ENCODE data around the gene PCBD2. TPM values are rescaled to one million over a fixed set of nuclear protein-coding genes. Genes with fewer than 3 reads are reported as not detected.

Gene PCBD2
- polyA plus RNA-seq, 2 of the 4 experiments (the other 2 are of a cell fraction) = 9.5 to 13.6 TPM

DNA sequence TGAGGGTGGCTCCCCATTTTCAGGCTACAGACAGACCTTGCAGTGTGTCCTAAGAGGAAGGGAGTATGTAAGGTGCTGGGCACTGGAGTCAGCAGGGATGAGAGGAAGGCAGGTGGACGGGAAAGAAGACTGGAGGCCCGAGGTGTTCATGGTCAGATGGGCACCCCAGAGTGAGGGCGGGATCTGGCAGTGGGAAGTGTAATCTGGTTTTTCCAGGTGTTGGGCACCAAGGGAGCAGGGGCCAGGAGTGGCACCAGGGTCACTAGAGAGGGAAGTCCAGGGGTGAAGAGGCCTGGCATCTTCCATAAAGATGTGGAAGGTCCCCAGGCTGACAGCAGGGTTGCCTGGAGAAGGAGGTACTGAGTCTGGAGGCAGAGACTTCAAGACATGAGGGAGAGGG, 99.4 kb downstream of the PCBD2 start:
- ChIA-PET CTCF (no interaction called here), POLR2A (no interaction called here)
- Histone ChIP-seq H3K4me3 (no peak overlapping the region), H3K27ac (no peak overlapping the region), H3K9me3 (no peaks in the 10 kb centered on the region), H3K4me1 (no peaks in the 10 kb centered on the region), H3K4me2 (no peak overlapping the region)
- DNase-seq (ENCODE audit: low read depth in 1 of 2, low spot score in 1 of 2) = no peak
- no peak for ATAC-seq
- TF ChIP-seq, protein P1, sequence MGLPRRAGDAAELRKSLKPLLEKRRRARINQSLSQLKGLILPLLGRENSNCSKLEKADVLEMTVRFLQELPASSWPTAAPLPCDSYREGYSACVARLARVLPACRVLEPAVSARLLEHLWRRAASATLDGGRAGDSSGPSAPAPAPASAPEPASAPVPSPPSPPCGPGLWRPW (IDR thresholded peaks at IDR 0.05) = no peak
- TF ChIP-seq ZC3H11A (IDR thresholded peaks at IDR 0.05) (no peak), FOSB (CRISPR knock-in tag; IDR thresholded peaks at IDR 0.05) (no peak), MYC (IDR thresholded peaks at IDR 0.05; ENCODE audit: borderline replicate concordance, low read length) (no peak), FOSL2 (IDR thresholded peaks at IDR 0.05) (no peak), FOSL2 (CRISPR knock-in tag; IDR thresholded peaks at IDR 0.05) (no peak), KDM5A (IDR thresholded peaks at IDR 0.05) (no peak), PHF8 (IDR thresholded peaks at IDR 0.05; ENCODE audit: borderline replicate concordance, low read depth) (no peak), CBX8 (IDR thresholded peaks at IDR 0.05) (no peak)
- TF ChIP-seq, protein P2, sequence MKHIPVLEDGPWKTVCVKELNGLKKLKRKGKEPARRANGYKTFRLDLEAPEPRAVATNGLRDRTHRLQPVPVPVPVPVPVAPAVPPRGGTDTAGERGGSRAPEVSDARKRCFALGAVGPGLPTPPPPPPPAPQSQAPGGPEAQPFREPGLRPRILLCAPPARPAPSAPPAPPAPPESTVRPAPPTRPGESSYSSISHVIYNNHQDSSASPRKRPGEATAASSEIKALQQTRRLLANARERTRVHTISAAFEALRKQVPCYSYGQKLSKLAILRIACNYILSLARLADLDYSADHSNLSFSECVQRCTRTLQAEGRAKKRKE (CRISPR knock-in tag; IDR thresholded peaks at IDR 0.05; ENCODE audit: low read depth) = no peak
- FAIRE-seq = no peak
- 65% methylated on average over 3 of the region's 3 CpGs for WGBS (ENCODE audit: missing lambda C conversion rate)

DNA sequence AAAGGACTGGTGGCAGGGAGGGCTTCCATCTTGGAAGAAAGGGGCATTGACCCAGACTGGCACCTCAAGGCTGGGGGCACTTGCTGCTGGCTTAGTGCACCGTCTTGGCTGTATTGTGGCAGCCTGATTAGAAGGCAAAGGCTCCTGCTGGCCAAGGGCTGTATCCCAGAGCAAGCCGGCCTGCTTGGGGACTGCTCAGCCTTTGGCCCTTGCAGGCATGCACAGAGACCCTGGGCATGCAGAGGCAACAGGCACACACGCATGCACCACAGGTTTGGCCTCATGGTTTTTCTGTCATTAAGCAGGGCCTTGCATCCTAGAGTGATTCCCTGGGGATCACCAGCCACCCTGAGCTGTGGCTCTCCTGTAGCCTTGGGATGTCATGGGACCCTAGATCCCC, 100.1 kb downstream of the PCBD2 start:
- H3K27ac ChIP-seq = no peak overlapping the region
- H3K4me3 ChIP-seq = no peak overlapping the region
- TF ChIP-seq, protein P3, sequence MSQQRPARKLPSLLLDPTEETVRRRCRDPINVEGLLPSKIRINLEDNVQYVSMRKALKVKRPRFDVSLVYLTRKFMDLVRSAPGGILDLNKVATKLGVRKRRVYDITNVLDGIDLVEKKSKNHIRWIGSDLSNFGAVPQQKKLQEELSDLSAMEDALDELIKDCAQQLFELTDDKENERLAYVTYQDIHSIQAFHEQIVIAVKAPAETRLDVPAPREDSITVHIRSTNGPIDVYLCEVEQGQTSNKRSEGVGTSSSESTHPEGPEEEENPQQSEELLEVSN (IDR thresholded peaks at IDR 0.05; ENCODE audit: borderline replicate concordance, low read depth) = no peak
- no peak for TF ChIP-seq HDAC2 (IDR thresholded peaks at IDR 0.05)
- TF ChIP-seq, protein P4, sequence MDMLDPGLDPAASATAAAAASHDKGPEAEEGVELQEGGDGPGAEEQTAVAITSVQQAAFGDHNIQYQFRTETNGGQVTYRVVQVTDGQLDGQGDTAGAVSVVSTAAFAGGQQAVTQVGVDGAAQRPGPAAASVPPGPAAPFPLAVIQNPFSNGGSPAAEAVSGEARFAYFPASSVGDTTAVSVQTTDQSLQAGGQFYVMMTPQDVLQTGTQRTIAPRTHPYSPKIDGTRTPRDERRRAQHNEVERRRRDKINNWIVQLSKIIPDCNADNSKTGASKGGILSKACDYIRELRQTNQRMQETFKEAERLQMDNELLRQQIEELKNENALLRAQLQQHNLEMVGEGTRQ (IDR thresholded peaks at IDR 0.05) = no peak
- TF ChIP-seq ESRRA (IDR thresholded peaks at IDR 0.05; ENCODE audit: borderline replicate concordance, low read length) = no peak
- TF ChIP-seq SMC3 (IDR thresholded peaks at IDR 0.05) = no peak
- TF ChIP-seq FOXS1 (CRISPR knock-in tag; IDR thresholded peaks at IDR 0.05) = no peak
- no peak for TF ChIP-seq ZNF302 (CRISPR knock-in tag; IDR thresholded peaks at IDR 0.05)
- no peak for TF ChIP-seq BHLHE40 (IDR thresholded peaks at IDR 0.05; ENCODE audit: low read depth, low read length)
- TF ChIP-seq EP300 (IDR thresholded peaks at IDR 0.05) = no peak
- TF ChIP-seq MYC (IDR thresholded peaks at IDR 0.05; ENCODE audit: borderline replicate concordance, low read length) = no peak
- no peak for TF ChIP-seq KDM5A (IDR thresholded peaks at IDR 0.05)
- TF ChIP-seq RFX5 (IDR thresholded peaks at IDR 0.05) = no peak
- H3K4me2 ChIP-seq = no peak overlapping the region
- POLR2A ChIA-PET = no interaction called here
- ATAC-seq = no peak
- 59% methylated on average over 3 of the region's 3 CpGs for WGBS (ENCODE audit: missing lambda C conversion rate)
- CTCF ChIA-PET = interaction anchor here (1.0 kb wide), 1 partner anchor 187 kb away, joined by 3 read pairs; no protein-coding TSS in a partner anchor
- no peak for FAIRE-seq
- DNase-seq (ENCODE audit: low read depth in 1 of 2, low spot score in 1 of 2) = no peak
- H3K9me3 ChIP-seq = no peaks in the 10 kb centered on the region
- H3K4me1 ChIP-seq = no peaks in the 10 kb centered on the region

DNA sequence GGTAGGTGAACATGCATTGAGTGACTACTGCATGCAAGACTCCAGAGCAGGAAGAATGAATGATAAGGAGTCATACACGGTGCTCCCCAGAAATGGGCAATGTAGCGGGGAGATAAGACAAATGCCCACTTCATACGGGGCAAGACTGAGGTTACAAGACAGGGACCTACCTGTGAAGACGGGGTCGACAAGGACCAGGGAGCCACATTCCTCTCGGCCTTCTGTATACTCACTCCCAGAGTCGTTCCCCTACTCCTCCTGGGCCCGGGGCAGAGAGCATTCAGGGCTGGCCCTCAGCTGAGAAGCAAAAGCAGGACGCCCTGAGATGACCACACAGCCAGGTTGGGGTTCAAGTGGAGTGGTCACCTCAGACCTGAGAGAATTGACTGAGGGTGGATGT, 102.4 kb downstream of the PCBD2 start:
- no peak overlapping the region for H3K27ac ChIP-seq
- DNase-seq (ENCODE audit: low read depth in 1 of 2, low spot score in 1 of 2) = no peak
- no peak overlapping the region for H3K4me2 ChIP-seq
- no peaks in the 10 kb centered on the region for H3K9me3 ChIP-seq
- POLR2A ChIA-PET = no interaction called here
- no peak overlapping the region for H3K4me3 ChIP-seq
- 82% methylated on average over 9 of the region's 9 CpGs for WGBS (ENCODE audit: missing lambda C conversion rate)
- no peaks in the 10 kb centered on the region for H3K4me1 ChIP-seq
- FAIRE-seq = no peak
- no peak for ATAC-seq
- CTCF ChIA-PET = interaction anchor here (1.1 to 1.2 kb wide), 2 partner anchors 11 to 18 kb away, joined by 3 to 4 read pairs; no protein-coding TSS in a partner anchor
- TF ChIP-seq CBX2 (IDR thresholded peaks at IDR 0.05; ENCODE audit: borderline replicate concordance, low read depth) = no peak
- no peak for TF ChIP-seq MAZ (IDR thresholded peaks at IDR 0.05; ENCODE audit: borderline replicate concordance, low read depth, low read length)
- no peak for TF ChIP-seq NPAS2 (CRISPR knock-in tag; IDR thresholded peaks at IDR 0.05; ENCODE audit: borderline replicate concordance)
- TF ChIP-seq, protein P4 (IDR thresholded peaks at IDR 0.05) = no peak
- TF ChIP-seq, protein P5, sequence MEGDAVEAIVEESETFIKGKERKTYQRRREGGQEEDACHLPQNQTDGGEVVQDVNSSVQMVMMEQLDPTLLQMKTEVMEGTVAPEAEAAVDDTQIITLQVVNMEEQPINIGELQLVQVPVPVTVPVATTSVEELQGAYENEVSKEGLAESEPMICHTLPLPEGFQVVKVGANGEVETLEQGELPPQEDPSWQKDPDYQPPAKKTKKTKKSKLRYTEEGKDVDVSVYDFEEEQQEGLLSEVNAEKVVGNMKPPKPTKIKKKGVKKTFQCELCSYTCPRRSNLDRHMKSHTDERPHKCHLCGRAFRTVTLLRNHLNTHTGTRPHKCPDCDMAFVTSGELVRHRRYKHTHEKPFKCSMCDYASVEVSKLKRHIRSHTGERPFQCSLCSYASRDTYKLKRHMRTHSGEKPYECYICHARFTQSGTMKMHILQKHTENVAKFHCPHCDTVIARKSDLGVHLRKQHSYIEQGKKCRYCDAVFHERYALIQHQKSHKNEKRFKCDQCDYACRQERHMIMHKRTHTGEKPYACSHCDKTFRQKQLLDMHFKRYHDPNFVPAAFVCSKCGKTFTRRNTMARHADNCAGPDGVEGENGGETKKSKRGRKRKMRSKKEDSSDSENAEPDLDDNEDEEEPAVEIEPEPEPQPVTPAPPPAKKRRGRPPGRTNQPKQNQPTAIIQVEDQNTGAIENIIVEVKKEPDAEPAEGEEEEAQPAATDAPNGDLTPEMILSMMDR (IDR thresholded peaks at IDR 0.05) = no peak
- no peak for TF ChIP-seq GATA3 (IDR thresholded peaks at IDR 0.05; ENCODE audit: borderline replicate concordance)
- TF ChIP-seq, protein P1 (IDR thresholded peaks at IDR 0.05) = no peak
- TF ChIP-seq SREBF2 (IDR thresholded peaks at IDR 0.05) = no peak
- TF ChIP-seq ZFP36 (IDR thresholded peaks at IDR 0.05; ENCODE audit: borderline replicate concordance, partially characterized antibody) = no peak
- TF ChIP-seq, protein P6, sequence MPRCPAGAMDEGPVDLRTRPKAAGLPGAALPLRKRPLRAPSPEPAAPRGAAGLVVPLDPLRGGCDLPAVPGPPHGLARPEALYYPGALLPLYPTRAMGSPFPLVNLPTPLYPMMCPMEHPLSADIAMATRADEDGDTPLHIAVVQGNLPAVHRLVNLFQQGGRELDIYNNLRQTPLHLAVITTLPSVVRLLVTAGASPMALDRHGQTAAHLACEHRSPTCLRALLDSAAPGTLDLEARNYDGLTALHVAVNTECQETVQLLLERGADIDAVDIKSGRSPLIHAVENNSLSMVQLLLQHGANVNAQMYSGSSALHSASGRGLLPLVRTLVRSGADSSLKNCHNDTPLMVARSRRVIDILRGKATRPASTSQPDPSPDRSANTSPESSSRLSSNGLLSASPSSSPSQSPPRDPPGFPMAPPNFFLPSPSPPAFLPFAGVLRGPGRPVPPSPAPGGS (IDR thresholded peaks at IDR 0.05) = no peak
- no peak for TF ChIP-seq HOXB13 (CRISPR knock-in tag; IDR thresholded peaks at IDR 0.05; ENCODE audit: low read depth)
- TF ChIP-seq JUN (IDR thresholded peaks at IDR 0.05) = no peak

Measured in A549 (cell line).